ENCODE data around the gene RXFP3. TPM values are rescaled to one million over a fixed set of nuclear protein-coding genes. Genes with fewer than 3 reads are reported as not detected.

The RXFP3 gene, protein sequence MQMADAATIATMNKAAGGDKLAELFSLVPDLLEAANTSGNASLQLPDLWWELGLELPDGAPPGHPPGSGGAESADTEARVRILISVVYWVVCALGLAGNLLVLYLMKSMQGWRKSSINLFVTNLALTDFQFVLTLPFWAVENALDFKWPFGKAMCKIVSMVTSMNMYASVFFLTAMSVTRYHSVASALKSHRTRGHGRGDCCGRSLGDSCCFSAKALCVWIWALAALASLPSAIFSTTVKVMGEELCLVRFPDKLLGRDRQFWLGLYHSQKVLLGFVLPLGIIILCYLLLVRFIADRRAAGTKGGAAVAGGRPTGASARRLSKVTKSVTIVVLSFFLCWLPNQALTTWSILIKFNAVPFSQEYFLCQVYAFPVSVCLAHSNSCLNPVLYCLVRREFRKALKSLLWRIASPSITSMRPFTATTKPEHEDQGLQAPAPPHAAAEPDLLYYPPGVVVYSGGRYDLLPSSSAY
- total RNA-seq = not detected

DNA sequence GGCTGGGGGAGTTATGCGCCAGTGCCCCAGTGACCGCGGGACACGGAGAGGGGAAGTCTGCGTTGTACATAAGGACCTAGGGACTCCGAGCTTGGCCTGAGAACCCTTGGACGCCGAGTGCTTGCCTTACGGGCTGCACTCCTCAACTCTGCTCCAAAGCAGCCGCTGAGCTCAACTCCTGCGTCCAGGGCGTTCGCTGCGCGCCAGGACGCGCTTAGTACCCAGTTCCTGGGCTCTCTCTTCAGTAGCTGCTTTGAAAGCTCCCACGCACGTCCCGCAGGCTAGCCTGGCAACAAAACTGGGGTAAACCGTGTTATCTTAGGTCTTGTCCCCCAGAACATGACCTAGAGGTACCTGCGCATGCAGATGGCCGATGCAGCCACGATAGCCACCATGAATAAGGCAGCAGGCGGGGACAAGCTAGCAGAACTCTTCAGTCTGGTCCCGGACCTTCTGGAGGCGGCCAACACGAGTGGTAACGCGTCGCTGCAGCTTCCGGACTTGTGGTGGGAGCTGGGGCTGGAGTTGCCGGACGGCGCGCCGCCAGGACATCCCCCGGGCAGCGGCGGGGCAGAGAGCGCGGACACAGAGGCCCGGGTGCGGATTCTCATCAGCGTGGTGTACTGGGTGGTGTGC lies at the start of gene RXFP3:
RXFP3 (plus strand) TSS at position 6 of the 636 bp plus-strand sequence; CDS start at position 361, 355 bp downstream.
- ChIA-PET CTCF (interaction anchor here (1.7 to 3.2 kb wide), 3 partner anchors 33 to 501 kb away, joined by 5 to 31 read pairs (median 25); no protein-coding TSS in a partner anchor), POLR2A (no interaction called here)
- ATAC-seq (no peak), DNase-seq (no peak)
- Mint-ChIP-seq H3K4me1 (ENCODE audit: low read depth) (no peaks in the 10 kb centered on the region), H3K27ac (no peak within 1 kb of the TSS), H3K36me3 (ENCODE audit: low read depth) (no peaks in the 10 kb centered on the region), H3K4me3 (no peak within 1 kb of the TSS), H3K27me3 (ENCODE audit: low read depth) (peaks cover 53% of the 10 kb centered on the region), H3K9me3 (ENCODE audit: insufficient read depth) (no peaks in the 10 kb centered on the region)

DNA sequence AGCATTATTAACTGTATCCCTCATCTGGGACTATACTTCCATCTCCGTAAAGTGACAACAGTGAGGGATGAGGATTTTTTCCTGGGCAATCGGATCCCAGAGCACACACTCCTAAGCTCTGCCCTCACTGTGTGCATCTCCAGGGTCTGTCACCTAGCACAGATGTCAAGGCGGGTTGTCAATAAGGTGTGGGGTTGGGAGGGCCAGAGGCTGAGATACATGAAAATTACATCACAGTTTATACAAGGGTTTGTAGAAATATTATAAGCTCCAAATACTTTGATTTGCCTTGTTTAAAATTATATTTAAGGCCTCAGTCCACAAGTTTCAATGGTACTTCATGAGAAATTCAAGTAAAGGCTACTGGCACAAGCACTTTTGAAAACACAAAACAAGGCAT lies 48.9 kb upstream of the RXFP3 start:
- Mint-ChIP-seq H3K36me3 (ENCODE audit: low read depth) (no peaks in the 10 kb centered on the region), H3K27ac (no peak overlapping the region), H3K9me3 (ENCODE audit: insufficient read depth) (no peaks in the 10 kb centered on the region), H3K4me1 (ENCODE audit: low read depth) (peaks cover under 1% of the 10 kb centered on the region), H3K27me3 (ENCODE audit: low read depth) (peaks cover 26% of the 10 kb centered on the region), H3K4me3 (no peak overlapping the region)
- POLR2A ChIA-PET = interaction anchor here (0.6 kb wide), 1 partner anchor 24 kb away, joined by 3 read pairs; no protein-coding TSS in a partner anchor
- DNase-seq = no peak
- CTCF ChIA-PET = no interaction called here
- no peak for ATAC-seq

GRCh38 chr5:33888587-33888986 lies 47.6 kb upstream of the RXFP3 start:
- Mint-ChIP-seq H3K36me3 (ENCODE audit: low read depth) (no peaks in the 10 kb centered on the region), H3K27me3 (ENCODE audit: low read depth) (peaks cover 36% of the 10 kb centered on the region), H3K4me1 (ENCODE audit: low read depth) (peaks cover 2% of the 10 kb centered on the region), H3K27ac (no peak overlapping the region), H3K9me3 (ENCODE audit: insufficient read depth) (no peaks in the 10 kb centered on the region), H3K4me3 (no peak overlapping the region)
- ChIA-PET POLR2A (no interaction called here), CTCF (no interaction called here)
- no peak for ATAC-seq
- no peak for DNase-seq

GRCh38 chr5:33890131-33891032 lies 45.8 kb upstream of the RXFP3 start:
- ChIA-PET POLR2A (no interaction called here), CTCF (interaction anchor here (2.0 kb wide), 1 partner anchor 44 kb away, joined by 4 read pairs; no protein-coding TSS in a partner anchor)
- Mint-ChIP-seq H3K4me1 (ENCODE audit: low read depth) (peaks cover 2% of the 10 kb centered on the region), H3K36me3 (ENCODE audit: low read depth) (no peaks in the 10 kb centered on the region), H3K9me3 (ENCODE audit: insufficient read depth) (no peaks in the 10 kb centered on the region), H3K4me3 (no peak overlapping the region), H3K27me3 (ENCODE audit: low read depth) (peaks cover 45% of the 10 kb centered on the region), H3K27ac (no peak overlapping the region)
- ATAC-seq (no peak), DNase-seq (no peak)

DNA sequence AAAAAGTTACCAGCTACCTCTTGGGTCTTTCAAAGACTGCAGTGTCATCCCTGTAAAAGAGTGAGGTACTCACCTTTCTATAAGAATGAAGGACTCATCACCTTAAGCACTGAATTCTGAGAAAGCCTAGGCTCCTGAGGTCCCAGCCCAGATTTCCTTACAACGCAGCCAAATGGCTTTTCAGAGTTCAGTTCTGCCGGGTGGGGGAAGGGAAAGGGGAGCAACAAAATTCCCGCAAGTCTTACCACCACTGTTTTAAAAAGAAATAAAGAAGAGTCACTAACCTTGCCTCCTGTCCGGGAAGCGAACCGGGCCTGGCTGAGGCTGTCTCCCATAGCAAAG lies 44.8 kb upstream of the RXFP3 start:
- H3K4me1 Mint-ChIP-seq (ENCODE audit: low read depth) = peaks cover 2% of the 10 kb centered on the region
- CTCF ChIA-PET = interaction anchor here (2.0 kb wide), 1 partner anchor 43 kb away, joined by 4 read pairs; no protein-coding TSS in a partner anchor
- H3K27ac Mint-ChIP-seq = no peak overlapping the region
- POLR2A ChIA-PET = no interaction called here
- no peaks in the 10 kb centered on the region for H3K36me3 Mint-ChIP-seq (ENCODE audit: low read depth)
- H3K4me3 Mint-ChIP-seq = no peak overlapping the region
- H3K27me3 Mint-ChIP-seq (ENCODE audit: low read depth) = peaks cover 45% of the 10 kb centered on the region
- DNase-seq (no peak), ATAC-seq (no peak)
- H3K9me3 Mint-ChIP-seq (ENCODE audit: insufficient read depth) = no peaks in the 10 kb centered on the region

- peaks cover 49% of the 10 kb centered on the region for H3K27me3 Mint-ChIP-seq (ENCODE audit: low read depth)
Measured at GRCh38 chr5:33891788-33892619, 44.2 kb upstream of the RXFP3 start, which contains the start of gene ADAMTS12. TSS of gene ADAMTS12 (minus strand) at chr5:33891990. CDS start at chr5:33891856, 134 bp downstream.

DNA sequence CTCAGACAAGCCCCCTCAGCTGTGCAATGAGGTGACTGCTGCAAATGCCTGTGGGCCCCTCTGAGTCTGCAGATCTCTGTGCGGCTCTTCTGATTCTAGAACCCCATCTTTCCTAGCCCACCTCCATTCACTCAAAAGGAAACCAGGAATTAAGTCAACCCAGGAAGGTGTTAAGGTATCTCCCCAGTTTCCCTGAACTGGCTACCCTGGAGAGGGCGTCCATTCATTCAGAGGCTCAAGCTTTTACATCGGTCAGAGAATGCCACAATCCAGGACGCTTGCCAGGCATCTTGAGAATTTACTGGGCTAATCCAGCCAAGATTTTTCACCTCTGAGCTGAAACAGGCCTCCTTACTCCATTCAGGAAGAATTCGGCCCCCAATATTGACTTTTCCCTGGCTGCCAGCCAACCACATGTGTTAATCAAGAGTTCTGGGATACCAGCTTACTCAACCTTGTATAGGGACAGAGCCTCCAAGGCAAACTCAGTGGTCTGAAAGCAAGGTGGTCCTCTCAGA lies 43.5 kb upstream of the RXFP3 start:
- no peak for ATAC-seq
- no peaks in the 10 kb centered on the region for H3K36me3 Mint-ChIP-seq (ENCODE audit: low read depth)
- ChIA-PET CTCF (interaction anchor here (2.0 kb wide), 1 partner anchor 42 kb away, joined by 4 read pairs; no protein-coding TSS in a partner anchor), POLR2A (no interaction called here)
- no peaks in the 10 kb centered on the region for H3K9me3 Mint-ChIP-seq (ENCODE audit: insufficient read depth)
- peaks cover 2% of the 10 kb centered on the region for H3K4me1 Mint-ChIP-seq (ENCODE audit: low read depth)
- peaks cover 49% of the 10 kb centered on the region for H3K27me3 Mint-ChIP-seq (ENCODE audit: low read depth)
- no peak overlapping the region for H3K27ac Mint-ChIP-seq
- H3K4me3 Mint-ChIP-seq = no peak overlapping the region
- no peak for DNase-seq

More at GRCh38 chr5:33891788-33892619, 44.2 kb upstream of the RXFP3 start, which contains the start of gene ADAMTS12:
- DNase-seq = no peak
- no peaks in the 10 kb centered on the region for H3K9me3 Mint-ChIP-seq (ENCODE audit: insufficient read depth)
- no peak within 1 kb of the TSS for H3K4me3 Mint-ChIP-seq
- no peak within 1 kb of the TSS for H3K27ac Mint-ChIP-seq
- no peaks in the 10 kb centered on the region for H3K36me3 Mint-ChIP-seq (ENCODE audit: low read depth)
- POLR2A ChIA-PET = no interaction called here
- CTCF ChIA-PET = interaction anchor here (2.0 kb wide), 1 partner anchor 43 kb away, joined by 4 read pairs; no protein-coding TSS in a partner anchor
- ATAC-seq = no peak
- H3K4me1 Mint-ChIP-seq (ENCODE audit: low read depth) = peaks cover 2% of the 10 kb centered on the region

DNA sequence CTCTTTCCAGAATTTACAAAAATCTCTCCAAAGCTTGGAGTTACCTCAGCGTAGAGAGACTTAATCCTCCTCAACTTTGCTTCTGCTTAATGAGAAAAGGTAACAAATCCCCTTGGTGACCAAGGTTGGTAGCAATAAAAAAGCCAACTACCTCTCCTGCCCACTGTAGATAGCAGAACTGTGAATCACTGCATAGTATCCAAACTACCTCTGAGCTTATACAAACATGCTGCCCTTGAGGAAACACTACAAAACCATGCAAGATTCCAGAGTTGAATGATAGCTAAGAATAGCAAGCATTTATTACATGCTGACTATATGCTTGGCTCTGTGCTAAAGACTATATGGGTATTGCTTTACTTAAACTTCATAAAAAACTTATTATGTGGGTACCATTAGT lies 41.6 kb upstream of the RXFP3 start:
- no peak overlapping the region for H3K27ac Mint-ChIP-seq
- ATAC-seq (no peak), DNase-seq (no peak)
- no peak overlapping the region for H3K4me3 Mint-ChIP-seq
- no peaks in the 10 kb centered on the region for H3K36me3 Mint-ChIP-seq (ENCODE audit: low read depth)
- ChIA-PET CTCF (no interaction called here), POLR2A (no interaction called here)
- peaks cover 44% of the 10 kb centered on the region for H3K27me3 Mint-ChIP-seq (ENCODE audit: low read depth)
- H3K9me3 Mint-ChIP-seq (ENCODE audit: insufficient read depth) = no peaks in the 10 kb centered on the region
- peaks cover 2% of the 10 kb centered on the region for H3K4me1 Mint-ChIP-seq (ENCODE audit: low read depth)

DNA sequence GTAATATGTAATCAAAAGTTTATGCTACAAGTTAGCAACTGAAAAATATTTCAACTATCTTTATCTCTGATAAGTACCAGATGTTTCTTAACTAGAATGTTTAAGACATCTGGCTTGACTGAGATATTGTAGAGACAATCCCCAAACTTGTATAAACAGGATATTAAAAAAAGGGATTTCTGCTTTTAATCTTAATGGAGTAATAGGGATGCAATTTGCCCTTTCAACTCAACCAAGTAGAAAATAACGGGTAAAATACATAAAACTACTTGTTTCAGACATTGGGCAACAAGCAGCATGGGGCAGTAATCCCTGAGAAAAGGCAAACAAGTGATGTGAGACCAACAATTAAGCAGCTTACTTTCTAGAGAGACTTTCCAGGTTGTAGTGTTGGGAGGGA lies 35.0 kb upstream of the RXFP3 start:
- CTCF ChIA-PET = no interaction called here
- no peak for ATAC-seq
- Mint-ChIP-seq H3K4me1 (ENCODE audit: low read depth) (no peaks in the 10 kb centered on the region), H3K36me3 (ENCODE audit: low read depth) (no peaks in the 10 kb centered on the region), H3K4me3 (no peak overlapping the region), H3K27ac (no peak overlapping the region), H3K9me3 (ENCODE audit: insufficient read depth) (peaks cover 11% of the 10 kb centered on the region), H3K27me3 (ENCODE audit: low read depth) (peaks cover 7% of the 10 kb centered on the region)
- DNase-seq = no peak
- POLR2A ChIA-PET = no interaction called here

- DNase-seq = no peak
- CTCF ChIA-PET = no interaction called here
Measured at GRCh38 chr5:33903118-33903517, 33.1 kb upstream of the RXFP3 start.

GRCh38 chr5:33905381-33905780 lies 30.8 kb upstream of the RXFP3 start:
- ATAC-seq (no peak), DNase-seq (no peak)
- Mint-ChIP-seq H3K4me3 (no peak overlapping the region), H3K9me3 (ENCODE audit: insufficient read depth) (peaks cover 35% of the 10 kb centered on the region), H3K27me3 (ENCODE audit: low read depth) (peaks cover 5% of the 10 kb centered on the region), H3K36me3 (ENCODE audit: low read depth) (peaks cover 4% of the 10 kb centered on the region), H3K4me1 (ENCODE audit: low read depth) (no peaks in the 10 kb centered on the region), H3K27ac (no peak overlapping the region)
- POLR2A ChIA-PET = no interaction called here
- CTCF ChIA-PET = no interaction called here

More at GRCh38 chr5:33903118-33903517, 33.1 kb upstream of the RXFP3 start:
- H3K27ac Mint-ChIP-seq = no peak overlapping the region
- H3K36me3 Mint-ChIP-seq (ENCODE audit: low read depth) = peaks cover 4% of the 10 kb centered on the region
- H3K4me1 Mint-ChIP-seq (ENCODE audit: low read depth) = no peaks in the 10 kb centered on the region
- POLR2A ChIA-PET = no interaction called here
- ATAC-seq = no peak
- H3K9me3 Mint-ChIP-seq (ENCODE audit: insufficient read depth) = peaks cover 26% of the 10 kb centered on the region
- H3K4me3 Mint-ChIP-seq = no peak overlapping the region
- H3K27me3 Mint-ChIP-seq (ENCODE audit: low read depth) = peaks cover 5% of the 10 kb centered on the region

All from activated CD8-positive, alpha-beta T cell treated with anti-CD3 and anti-CD28 coated beads, Interleukin-2, amount 10 ng/mL, durations not matched to agents 7 days and 5 days (primary cell).